HG02970 (cell line): Measurements from ENCODE around the gene CFAP299.
"Not testable (repeated sequence)": the region's sequence is repeated elsewhere in the genome, so short reads cannot be mapped to it uniquely, and the experiment has no call there.

Source experiments
- ATAC-seq: cut with Tn5 transposase; IDR thresholded peaks from one replicate; pipeline ENCODE4 v1.9.1; 2021; ENCODE audit warnings: mild to moderate bottlenecking, moderate library complexity, moderate number of reproducible peaks; ENCODE audit not compliant: unreplicated experiment, low FRiP score

Gene CFAP299

GRCh38 chr4:80439294-80440061 lies 103.9 kb downstream of the CFAP299 start:
- not testable (repeated sequence) for ATAC-seq

GRCh38 chr4:80446248-80446647 lies 110.7 kb downstream of the CFAP299 start:
- ATAC-seq, result no peak

DNA sequence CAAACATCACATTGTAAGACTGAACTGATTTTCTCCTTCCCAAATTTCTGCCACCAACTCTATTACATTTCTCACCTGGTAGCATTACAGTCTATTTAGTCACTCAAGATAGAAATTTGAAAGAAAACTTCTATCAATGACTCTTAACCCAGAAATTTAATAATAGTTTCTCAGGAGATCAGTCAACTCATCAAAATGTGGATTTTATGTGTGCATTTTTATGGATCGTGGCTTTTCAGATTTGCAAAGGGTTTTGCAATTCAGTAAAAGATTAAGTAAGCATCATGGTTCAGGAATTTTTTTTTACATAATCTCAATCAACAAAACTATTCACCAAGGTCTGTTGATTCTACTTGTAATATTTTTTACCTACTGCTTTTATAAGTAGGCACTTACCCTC lies 111.1 kb downstream of the CFAP299 start:
- no peak for ATAC-seq

DNA sequence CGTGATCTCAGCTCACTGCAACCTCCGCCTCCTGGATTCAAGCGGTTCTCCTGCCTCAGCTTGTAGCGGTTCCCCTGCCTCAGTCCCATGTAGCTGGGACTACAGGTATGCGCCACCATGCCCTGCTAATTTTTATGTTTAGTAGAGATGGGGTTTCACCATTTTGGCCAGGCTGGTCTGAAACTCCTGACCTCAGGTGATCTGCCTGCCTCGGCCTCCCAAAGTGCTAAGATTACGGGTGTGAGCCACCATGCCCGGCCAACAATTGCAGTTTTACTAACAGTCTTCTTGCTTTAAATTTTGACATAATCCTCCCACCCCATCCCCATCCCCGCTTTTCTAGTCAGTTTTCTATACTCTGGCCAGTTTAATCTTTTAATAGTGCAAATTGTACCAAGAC lies 112.0 kb downstream of the CFAP299 start:
- ATAC-seq, result no peak

DNA sequence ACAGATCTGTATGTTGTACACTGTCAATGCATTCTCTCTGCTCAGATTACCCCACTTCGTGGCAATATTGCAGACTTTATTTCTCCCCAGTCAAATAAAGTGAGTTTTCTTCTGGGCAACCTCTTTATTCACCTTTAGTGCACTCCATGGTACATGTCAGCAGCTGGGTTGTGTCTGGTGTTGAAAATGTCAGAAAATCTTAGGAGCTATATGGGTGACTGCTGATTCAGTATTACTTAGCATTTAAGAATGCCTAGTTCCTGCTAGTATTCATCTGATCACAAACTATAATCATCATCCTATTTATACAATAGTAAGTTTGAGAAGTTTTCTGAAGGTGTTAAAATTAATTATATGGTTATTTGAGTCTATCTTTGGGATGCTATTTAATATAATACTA lies 112.5 kb downstream of the CFAP299 start:
- no peak for ATAC-seq

DNA sequence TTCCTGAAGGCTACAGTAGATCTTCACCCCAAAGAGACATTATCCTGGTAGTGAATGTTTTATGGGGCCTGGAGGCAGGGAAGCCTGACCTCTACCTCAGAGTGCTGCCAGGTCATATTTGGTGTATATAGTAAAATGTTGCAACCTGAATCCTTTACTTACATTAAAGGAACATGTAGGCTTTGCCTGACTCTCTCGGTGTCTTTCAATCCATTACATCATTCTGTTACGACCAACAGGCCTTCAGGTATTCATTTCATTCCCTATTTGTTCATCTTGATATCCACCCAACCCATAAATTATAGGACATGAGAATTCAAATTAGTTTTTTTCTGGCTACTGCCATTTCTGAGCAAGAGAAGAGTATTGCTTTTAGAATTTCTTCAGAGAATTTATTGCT lies 116.5 kb downstream of the CFAP299 start:
- ATAC-seq, result no peak

GRCh38 chr4:80452768-80453167 lies 117.2 kb downstream of the CFAP299 start:
- no peak for ATAC-seq

DNA sequence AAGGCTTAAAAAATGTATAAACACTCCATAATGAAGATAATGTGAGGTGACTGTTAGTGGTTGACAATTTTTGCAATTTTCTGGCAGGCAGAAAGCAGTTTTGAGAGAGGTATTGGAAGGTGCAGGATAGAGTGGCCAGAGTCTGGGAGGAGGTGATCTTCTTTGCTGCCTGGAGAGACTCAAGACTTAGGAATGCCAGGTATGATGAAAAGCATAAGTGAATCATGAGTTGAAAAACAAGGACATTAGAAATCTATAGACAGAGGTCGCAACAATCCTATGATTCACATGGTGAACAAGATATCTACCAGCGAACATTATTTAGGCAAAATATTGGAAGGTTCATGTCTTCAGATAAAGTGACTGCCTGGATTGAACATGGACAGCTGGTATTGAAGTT lies 118.5 kb downstream of the CFAP299 start:
- ATAC-seq, result no peak

DNA sequence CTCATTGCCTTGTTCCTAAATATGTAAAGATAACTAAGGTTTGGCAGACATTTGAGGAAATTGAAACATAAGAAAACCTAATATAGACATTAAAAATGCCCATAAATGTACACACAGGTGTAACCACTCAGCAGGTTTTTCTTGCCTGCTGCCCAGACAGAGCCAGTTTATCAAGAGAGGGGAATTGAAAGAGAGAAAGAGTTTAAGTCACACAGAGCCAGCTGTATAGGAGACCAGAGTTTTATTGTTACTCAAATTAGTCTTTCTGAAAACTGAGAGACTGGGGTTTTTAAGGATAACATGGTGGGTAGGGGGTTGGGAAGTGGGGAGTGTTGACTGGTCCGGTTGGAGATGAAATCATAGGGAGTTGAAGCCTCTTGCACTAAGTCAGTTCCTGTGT lies 119.0 kb downstream of the CFAP299 start:
- no peak for ATAC-seq

DNA sequence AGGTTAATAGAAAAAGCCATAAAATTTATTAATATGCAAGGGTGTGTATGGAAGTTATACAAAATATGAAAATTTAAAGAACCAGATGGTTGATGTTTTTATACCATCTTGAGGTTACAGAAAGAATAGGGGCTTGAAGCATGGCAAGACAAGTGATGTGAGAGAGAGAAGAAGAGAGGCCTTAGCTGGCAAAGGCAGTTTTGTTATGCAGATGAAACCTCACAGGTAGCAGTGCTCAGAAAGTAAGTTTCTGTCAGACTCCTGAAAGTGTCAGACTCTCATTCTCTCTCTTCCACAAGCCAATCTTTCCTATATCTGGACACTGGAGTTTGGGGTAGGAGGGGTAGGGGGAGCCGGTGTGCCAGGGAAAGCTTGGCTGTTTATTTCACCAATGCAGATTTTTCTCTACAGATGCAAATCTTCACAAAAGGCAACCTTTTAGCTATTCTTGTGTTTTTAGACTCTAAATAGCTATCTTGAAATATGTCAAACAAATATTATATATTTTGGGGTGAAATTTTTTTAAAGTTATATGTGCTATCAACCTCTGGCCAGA lies 124.5 kb downstream of the CFAP299 start:
- ATAC-seq, result no peak

DNA sequence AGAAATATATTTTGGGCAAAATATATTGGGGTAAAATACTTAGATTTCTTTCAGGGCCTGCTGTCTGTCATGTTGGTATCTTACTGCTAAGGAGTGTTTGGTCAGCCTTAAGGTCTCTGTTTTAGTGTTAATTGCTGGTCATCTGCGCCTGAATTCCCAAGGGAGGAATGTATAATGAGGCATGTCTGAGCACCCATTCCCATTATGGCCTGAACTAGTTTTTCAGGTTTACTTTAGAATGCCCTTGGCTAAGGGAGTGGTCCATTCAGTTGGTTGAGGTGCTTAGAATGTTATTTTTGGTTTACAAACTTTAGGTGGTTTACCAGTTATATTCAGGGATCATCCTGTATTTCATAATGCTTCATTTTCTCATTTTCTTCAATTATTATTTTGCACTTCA lies 125.9 kb downstream of the CFAP299 start:
- ATAC-seq, result no peak

DNA sequence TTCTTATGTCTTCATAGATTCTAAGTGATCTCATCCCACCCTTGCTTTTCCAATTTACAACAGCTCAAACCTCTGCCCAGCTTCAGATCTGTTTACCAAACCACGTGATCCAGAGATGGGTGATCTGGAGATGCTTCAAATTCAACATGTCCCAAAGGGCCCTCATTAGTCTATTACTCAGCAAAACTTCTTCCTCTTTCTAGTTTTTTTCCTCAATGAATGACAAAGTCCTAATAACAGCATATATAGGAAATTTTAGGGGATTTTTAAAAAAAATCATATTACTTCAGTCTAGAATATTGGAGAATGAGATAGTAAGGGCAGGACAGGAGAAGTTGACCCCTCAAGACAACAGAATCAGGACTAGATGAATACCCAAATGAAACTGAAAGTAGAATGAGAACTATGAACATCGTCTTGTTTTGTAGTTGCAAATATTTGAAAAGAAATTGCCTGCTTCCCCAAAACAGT lies 127.1 kb downstream of the CFAP299 start:
- no peak for ATAC-seq

DNA sequence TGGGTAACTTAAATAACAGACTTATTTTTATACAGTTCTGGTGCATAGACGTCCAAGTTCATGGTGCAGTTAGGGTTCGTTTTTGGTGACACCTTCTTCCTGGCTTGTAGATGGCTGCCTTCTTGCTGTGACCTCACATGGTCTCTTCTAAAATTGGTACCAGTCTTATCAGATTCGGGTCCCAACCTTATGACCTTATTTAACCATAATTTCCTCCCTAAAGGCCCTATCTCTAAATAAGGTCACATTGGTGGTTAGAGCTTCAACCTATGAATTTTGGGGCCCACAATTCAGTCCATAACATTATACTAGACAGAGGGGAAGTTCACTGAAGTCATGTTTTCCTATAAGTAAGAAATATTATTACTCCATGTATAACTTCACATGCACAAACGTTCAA lies 128.0 kb downstream of the CFAP299 start:
- ATAC-seq, result no peak

GRCh38 chr4:80465238-80465637 lies 129.7 kb downstream of the CFAP299 start:
- no peak for ATAC-seq

DNA sequence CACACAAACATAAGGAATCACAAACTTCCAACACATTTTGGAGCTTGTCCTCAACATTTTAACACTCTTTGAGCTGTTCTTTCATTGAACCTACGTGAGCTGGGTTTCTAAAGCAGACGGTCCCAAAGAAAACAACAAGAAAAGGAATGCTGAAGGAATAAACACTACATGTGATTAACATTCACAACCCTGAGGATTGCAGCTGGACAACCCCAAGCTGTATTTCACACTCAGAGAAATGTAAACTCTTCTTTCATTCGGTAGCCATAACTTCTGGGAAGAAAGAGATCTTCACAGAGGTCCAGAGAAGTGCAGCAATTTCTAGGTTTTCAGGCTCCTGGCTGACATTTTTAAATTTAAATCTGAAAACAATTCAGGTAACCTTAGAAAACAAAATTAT lies 130.2 kb downstream of the CFAP299 start:
- no peak for ATAC-seq

DNA sequence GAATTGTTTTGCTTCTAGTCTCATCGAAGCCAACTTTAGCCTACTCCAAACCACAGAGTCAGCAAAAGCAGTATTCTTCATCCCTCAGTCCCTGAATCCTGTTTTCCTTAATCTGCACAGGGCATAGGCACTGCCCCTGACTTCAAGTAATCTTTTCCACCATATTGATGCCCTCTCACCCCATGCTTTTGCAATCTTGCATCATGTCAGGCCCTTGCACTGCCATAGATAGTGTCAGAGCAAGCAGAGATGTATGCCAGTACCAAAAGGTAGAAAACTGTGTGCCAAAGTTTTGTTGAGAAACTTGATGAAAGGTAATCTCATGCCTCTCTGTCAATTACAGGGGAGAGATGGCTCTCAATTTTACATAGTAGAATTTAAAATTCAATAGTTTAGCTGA lies 131.1 kb downstream of the CFAP299 start:
- ATAC-seq, result no peak

GRCh38 chr4:80471756-80472155 lies 136.2 kb downstream of the CFAP299 start:
- no peak for ATAC-seq

GRCh38 chr4:80475236-80475635 lies 139.7 kb downstream of the CFAP299 start:
- ATAC-seq, result no peak

- ATAC-seq, result no peak
Observed at GRCh38 chr4:80475798-80476197, 140.3 kb downstream of the CFAP299 start.

DNA sequence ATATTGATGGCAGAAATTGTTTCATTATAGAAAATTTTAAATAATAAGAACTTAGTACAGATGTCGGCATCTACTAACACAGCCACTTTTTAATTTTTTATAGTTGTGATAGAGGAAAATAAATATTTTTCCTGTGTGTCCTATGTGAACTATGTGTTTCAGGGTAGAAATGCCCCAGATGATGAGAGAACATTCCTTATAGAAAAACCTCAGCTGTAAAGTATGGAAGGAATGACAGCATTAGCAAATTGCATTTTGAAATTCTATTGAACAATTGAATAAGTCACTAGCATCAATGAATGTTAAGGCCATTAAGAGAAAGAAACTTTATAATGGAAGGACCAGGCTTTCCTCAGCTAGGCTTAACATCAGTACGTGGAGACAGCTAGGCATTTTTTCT lies 149.2 kb downstream of the CFAP299 start:
- no peak for ATAC-seq

- ATAC-seq, result no peak
Observed at GRCh38 chr4:80486603-80487002, 151.1 kb downstream of the CFAP299 start.

DNA sequence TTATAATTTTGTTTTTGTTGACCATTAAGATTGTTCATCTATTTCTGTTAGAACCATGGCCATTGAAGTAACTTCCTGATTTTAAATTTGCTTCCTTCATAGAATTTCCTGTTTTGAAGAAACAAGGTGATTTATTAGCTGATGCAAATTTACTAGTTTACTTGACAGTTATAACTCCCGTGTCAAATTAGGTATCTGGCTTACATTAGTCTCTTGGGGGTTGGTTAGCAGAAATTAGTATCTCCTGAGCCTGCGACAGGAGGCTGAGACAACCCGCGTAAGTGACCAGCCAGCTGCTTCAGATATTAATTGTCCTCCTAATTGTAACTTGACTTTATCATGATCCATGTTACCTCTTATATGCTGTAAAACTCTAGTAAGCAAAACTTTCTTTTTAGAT lies 154.3 kb downstream of the CFAP299 start:
- ATAC-seq, result no peak
